CD14-positive monocyte (primary cell): Measurements from ENCODE around the gene ARHGEF7. TPM values are rescaled to one million over a fixed set of nuclear protein-coding genes. Genes with fewer than 3 reads are reported as not detected.
A peak's percentile ranks its signal among the peaks of the same experiment; 100 is the strongest.

Source experiments
- DNase-seq, 3 donors: peaks; one replicate each; pipeline ENCODE4 v3.0.0-alpha.2; 2011 to 2022
- H2AFZ ChIP-seq: 2 replicates; pipeline ENCODE4 v1.6.0; 2012; ENCODE audit warnings: mild to moderate bottlenecking, low read depth, low read length, inconsistent platforms; ENCODE audit not compliant: insufficient read depth, poor library complexity, severe bottlenecking
- H3K27ac ChIP-seq, 2 donors: 1 replicate in 1 of 2; 2 replicates in 1 of 2; pipeline ENCODE4 v1.5.1; 2012 to 2013; ENCODE audit warnings: low read length in 2 of 2, control low read depth in 1 of 2, inconsistent platforms in 1 of 2, low read depth in 1 of 2, mild to moderate bottlenecking in 1 of 2
- H3K27me3 ChIP-seq, 2 donors: one replicate each; pipeline versions ENCODE4 v1.6.0 to v1.6.1; 2011 to 2013; ENCODE audit warnings: low read length in 2 of 2; ENCODE audit not compliant: control insufficient read depth in 2 of 2, insufficient read depth in 2 of 2
- H3K36me3 ChIP-seq, 2 donors: replicated peaks in 1 of 2; 1 replicate in 1 of 2; 2 replicates in 1 of 2; pipeline versions ENCODE4 v1.5.1 to v1.6.1; 2012 to 2013; ENCODE audit warnings: low read length in 2 of 2, control low read depth in 1 of 2, inconsistent platforms in 1 of 2, mild to moderate bottlenecking in 1 of 2; ENCODE audit not compliant: insufficient read depth in 2 of 2, control insufficient read depth in 1 of 2
- H3K4me1 ChIP-seq, 2 donors: 1 replicate in 1 of 2; 2 replicates in 1 of 2; pipeline versions ENCODE4 v1.5.1 to v1.6.1; 2012 to 2013; ENCODE audit warnings: low read length in 2 of 2, control low read depth in 1 of 2, inconsistent platforms in 1 of 2, mild to moderate bottlenecking in 1 of 2, moderate library complexity in 1 of 2; ENCODE audit not compliant: insufficient read depth in 2 of 2, control insufficient read depth in 1 of 2
- H3K4me2 ChIP-seq: replicated peaks from 2 replicates; pipeline ENCODE3; 2012; ENCODE audit warnings: low read length, moderate library complexity, mild to moderate bottlenecking; ENCODE audit not compliant: poor library complexity, severe bottlenecking; ENCODE audit errors: extremely low read depth
- H3K4me3 ChIP-seq, 3 experiments: fragments of 200-600 bp in 1 of 3; sonication (generic) in 1 of 3; replicated peaks in 1 of 3; 1 replicate in 2 of 3; 2 replicates in 1 of 3; pipeline ENCODE4 v1.5.1; 2011 to 2013; ENCODE audit warnings: low read length in 3 of 3, mild to moderate bottlenecking in 3 of 3, control low read depth in 2 of 3, low read depth in 2 of 3, inconsistent platforms in 1 of 3, moderate library complexity in 1 of 3
- H3K79me2 ChIP-seq: 2 replicates; pipeline ENCODE4 v1.6.0; 2012; ENCODE audit warnings: mild to moderate bottlenecking, control low read depth, inconsistent platforms, low read length, moderate library complexity; ENCODE audit not compliant: insufficient read depth
- H3K9ac ChIP-seq: 2 replicates; pipeline ENCODE4 v1.6.0; 2017; ENCODE audit warnings: low read length, mild to moderate bottlenecking; ENCODE audit not compliant: insufficient read depth, poor library complexity, severe bottlenecking
- H3K9me3 ChIP-seq, 2 donors: replicated peaks in 1 of 2; 1 replicate in 1 of 2; 2 replicates in 1 of 2; pipeline versions ENCODE4 v1.5.1 to v1.6.1; 2012 to 2013; ENCODE audit warnings: low read length in 2 of 2, control low read depth in 1 of 2; ENCODE audit not compliant: control insufficient read depth in 1 of 2, insufficient read depth in 1 of 2
- H4K20me1 ChIP-seq: 2 replicates; pipeline ENCODE4 v1.6.0; 2012; ENCODE audit warnings: mild to moderate bottlenecking, low read length, control low read depth, moderate library complexity; ENCODE audit not compliant: insufficient read depth
- H3K27ac Mint-ChIP-seq, 7 donors: one replicate each; pipeline ENCODE4 v1.8.0; 2020; ENCODE audit warnings: mild to moderate bottlenecking in 7 of 7, mixed read lengths in 7 of 7, moderate library complexity in 6 of 7, inconsistent platforms in 2 of 7
- H3K27me3 Mint-ChIP-seq, 3 donors: one replicate each; pipeline ENCODE4 v1.8.0; 2021 to 2022; ENCODE audit warnings: low read depth in 3 of 3, mild to moderate bottlenecking in 3 of 3, mixed read lengths in 3 of 3, moderate library complexity in 3 of 3, inconsistent platforms in 1 of 3
- H3K36me3 Mint-ChIP-seq, 2 donors: one replicate each; pipeline ENCODE4 v1.8.0; 2020; ENCODE audit warnings: mixed read lengths in 2 of 2, inconsistent platforms in 1 of 2, mild to moderate bottlenecking in 1 of 2
- H3K4me1 Mint-ChIP-seq: one replicate; pipeline ENCODE4 v1.8.0; 2020; ENCODE audit warnings: mild to moderate bottlenecking, mixed read lengths
- H3K4me3 Mint-ChIP-seq, 2 donors: one replicate each; pipeline ENCODE4 v1.8.0; 2020; ENCODE audit warnings: mild to moderate bottlenecking in 2 of 2, mixed read lengths in 2 of 2, moderate library complexity in 1 of 2
- H3K9me3 Mint-ChIP-seq, 7 donors: one replicate each; pipeline ENCODE4 v1.8.0; 2020 to 2022; ENCODE audit warnings: mixed read lengths in 7 of 7, mild to moderate bottlenecking in 6 of 7, moderate library complexity in 6 of 7, inconsistent platforms in 2 of 7
- CTCF ChIP-seq: fragments of 200-600 bp; IDR thresholded peaks from one replicate; pipeline ENCODE4 v1.8.0; 2022; ENCODE audit warnings: antibody characterized with exemption, mild to moderate bottlenecking
- WGBS: methylation state at CpG from one replicate; pipeline ENCODE4 v1.1.5; 2013; ENCODE audit warnings: missing lambda C conversion rate; ENCODE audit not compliant: insufficient coverage; 5-methylcytosine and 5-hydroxymethylcytosine counted together
- intact Hi-C, 2 donors: fragments of 100-400 bp; cut with micrococcal nuclease; formaldehyde crosslinking; loops; one replicate each; pipeline versions ENCODE4 v1.15.0 to v1.15.1; 2023
- polyA plus RNA-seq, 3 donors: library from polyadenylated mRNA; depleted of rRNA in 1 of 3; unstranded in 2 of 3; stranded (reverse) in 1 of 3; fragments of 300-500 nt in 2 of 3; fragments of >200 nt in 1 of 3; fragmentation: Illumina TruSeq in 2 of 3; gene quantifications; 1 replicate in 2 of 3; 2 replicates in 1 of 3; pipeline ENCODE4 v1.2.3, GENCODE V29; 2012 to 2021

Gene ARHGEF7
- polyA plus RNA-seq, 3 donors: 4.6 to 29.0 (median 6.1) TPM

DNA sequence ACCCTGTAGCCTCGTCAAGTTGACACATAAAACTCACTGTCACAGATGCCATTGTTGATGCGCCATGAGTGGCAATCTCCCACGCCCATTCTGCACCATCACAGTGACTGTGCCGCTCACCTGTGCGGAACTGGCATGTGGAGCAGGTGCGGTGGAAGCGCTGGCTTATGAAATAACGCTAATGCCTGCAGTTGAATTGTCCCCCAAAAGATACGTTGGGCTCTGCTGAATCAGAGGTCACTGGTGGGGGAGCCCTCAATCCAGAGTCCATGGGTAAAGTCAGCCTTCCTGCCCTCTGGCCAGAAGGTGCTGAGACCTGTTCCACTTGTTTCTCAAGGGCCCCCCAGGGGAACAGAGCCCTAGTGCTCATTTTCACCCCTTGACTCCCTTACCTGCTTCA lies 2.9 kb upstream of the ARHGEF7 start:
- DNase-seq: no peak
- WGBS: 93% methylated on average over 9 of the region's 9 CpGs
- Histone ChIP-seq H3K9me3 (peaks cover 0 to 20% of the 10 kb centered on the region in 2 donors), H3K4me1 (peaks cover 3 to 6% of the 10 kb centered on the region in 2 donors), H3K27ac (no peak overlapping the region), H3K4me3 (no peak overlapping the region), H3K36me3 (no peaks in the 10 kb centered on the region), H4K20me1 (no peaks in the 10 kb centered on the region), H2AFZ (no peak overlapping the region), H3K27me3 (peaks cover 48 to 62% of the 10 kb centered on the region in 2 donors), H3K9ac (no peak overlapping the region), H3K4me2 (no peak overlapping the region), H3K79me2 (no peaks in the 10 kb centered on the region)
- H3K4me1 Mint-ChIP-seq: peaks cover 11% of the 10 kb centered on the region
- intact Hi-C loops: no loop called here
- no peak overlapping the region for H3K27ac Mint-ChIP-seq
- no peak for TF ChIP-seq CTCF
- H3K36me3 Mint-ChIP-seq: peaks cover 3 to 7% of the 10 kb centered on the region in 2 donors
- H3K9me3 Mint-ChIP-seq: peaks cover 0 to 21% (median 10%) of the 10 kb centered on the region in 7 donors
- H3K27me3 Mint-ChIP-seq: peaks cover 54 to 73% (median 55%) of the 10 kb centered on the region in 3 donors
- peak overlapping the region in 1 of 2 donors; percentile 59 for H3K4me3 Mint-ChIP-seq

DNA sequence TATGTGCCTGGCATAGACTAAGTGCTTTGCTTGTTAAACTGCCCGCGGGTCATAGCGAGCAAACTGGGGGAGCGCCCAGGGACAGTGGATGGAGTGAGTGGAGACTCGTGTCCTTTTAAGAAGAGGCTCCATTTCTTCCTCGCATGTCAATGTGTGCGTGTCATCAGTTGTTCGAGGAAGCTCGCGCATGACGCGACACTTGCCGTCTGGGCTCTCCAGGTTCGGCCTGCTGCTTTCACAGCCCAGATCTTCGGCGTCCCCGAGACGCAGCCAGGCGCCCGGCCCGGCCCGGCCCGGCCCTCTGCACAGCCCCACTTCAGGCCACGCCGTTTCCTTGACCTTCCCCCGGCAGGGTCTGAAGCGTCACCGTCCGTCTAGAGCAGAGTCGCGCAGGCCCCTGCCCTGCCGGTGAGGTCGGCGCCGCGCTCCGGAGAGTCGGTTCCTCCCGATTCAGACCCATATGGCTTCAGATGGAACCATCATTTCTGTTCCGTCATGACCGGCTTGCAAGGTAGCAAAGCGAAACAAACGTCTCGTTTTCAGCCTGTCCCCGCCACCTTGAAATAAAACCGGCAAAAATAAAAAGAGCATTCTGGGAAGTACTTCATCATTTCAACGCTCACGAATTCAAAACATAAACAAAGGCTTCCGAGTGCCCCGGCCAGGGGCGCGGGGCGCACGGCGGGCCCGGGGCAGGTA lies 599 bp upstream of the ARHGEF7 start:
- Mint-ChIP-seq H3K4me1 (peaks cover 11% of the 10 kb centered on the region), H3K36me3 (peaks cover 3 to 7% of the 10 kb centered on the region in 2 donors), H3K27me3 (peaks cover 70 to 83% (median 74%) of the 10 kb centered on the region in 3 donors), H3K9me3 (peaks cover 0 to 15% (median 8%) of the 10 kb centered on the region in 7 donors), H3K4me3 (peak overlapping the region; percentile 71 to 91), H3K27ac (no peak overlapping the region)
- DNase-seq: no peak
- H2AFZ ChIP-seq: peak overlapping the region; percentile 21
- no peaks in the 10 kb centered on the region for H3K79me2 ChIP-seq
- peaks cover 0 to 20% of the 10 kb centered on the region in 2 donors for H3K9me3 ChIP-seq
- no peak overlapping the region for H3K9ac ChIP-seq
- H3K4me2 ChIP-seq: peak overlapping the region; percentile 61
- no peak for TF ChIP-seq CTCF
- peaks cover 3 to 6% of the 10 kb centered on the region in 2 donors for H3K4me1 ChIP-seq
- intact Hi-C loops: no loop called here
- WGBS: 1% methylated on average over 53 of the region's 56 CpGs
- no peak overlapping the region for H3K27ac ChIP-seq
- peaks cover 60 to 81% of the 10 kb centered on the region in 2 donors for H3K27me3 ChIP-seq
- H3K36me3 ChIP-seq: no peaks in the 10 kb centered on the region
- H3K4me3 ChIP-seq: peak overlapping the region in 1 of 3 experiments; percentile 57
- H4K20me1 ChIP-seq: no peaks in the 10 kb centered on the region
